ENCODE data around the gene ACSM6. TPM values are rescaled to one million over a fixed set of nuclear protein-coding genes. Genes with fewer than 3 reads are reported as not detected.
A peak's percentile ranks its signal among the peaks of the same experiment; 100 is the strongest.
"Not testable (repeated sequence)": the region's sequence is repeated elsewhere in the genome, so short reads cannot be mapped to it uniquely, and the experiment has no call there.

ACSM6 gene
- total RNA-seq, 1 experiment from 2014 or later = not detected

DNA sequence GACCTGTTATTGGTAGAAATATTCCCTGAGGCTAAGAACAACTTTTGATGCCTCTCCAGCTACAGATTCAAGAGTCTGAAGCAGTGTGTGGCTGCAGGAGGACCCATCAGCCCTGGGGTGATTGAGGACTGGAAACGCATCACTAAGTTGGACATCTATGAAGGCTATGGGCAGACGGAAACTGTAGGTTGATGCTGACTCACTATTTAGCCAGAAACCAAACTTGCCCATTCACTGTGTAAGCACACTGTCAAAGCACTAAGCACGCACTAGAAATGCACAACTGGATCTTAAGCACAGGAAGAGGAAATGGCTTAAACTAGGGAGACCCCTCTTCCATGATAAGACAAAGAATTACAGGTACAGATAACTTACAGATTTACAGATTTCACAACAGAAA lies 20.8 kb downstream of the ACSM6 start:
- DNase-seq (ENCODE audit: extremely low read depth, low read depth) = no peak

DNA sequence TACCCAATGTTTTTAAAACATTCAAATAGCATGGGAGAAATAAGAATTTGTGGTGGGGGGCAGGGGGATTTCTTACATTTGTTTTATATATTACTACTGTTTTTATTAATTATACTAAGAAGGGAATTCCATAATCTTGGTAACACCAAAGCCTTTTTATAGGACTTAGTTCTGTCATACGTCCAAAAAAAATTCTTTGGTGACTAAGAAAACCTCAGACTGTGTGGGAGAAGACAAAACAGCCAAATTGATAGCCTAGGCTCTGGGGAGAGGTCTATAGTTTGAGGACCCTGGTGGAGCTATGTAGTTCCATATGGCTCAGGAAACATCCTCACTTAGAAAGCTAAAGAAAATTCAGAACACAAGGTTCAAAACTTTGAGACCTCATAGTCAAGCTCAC lies 23.4 kb downstream of the ACSM6 start:
- no peak for DNase-seq (ENCODE audit: extremely low read depth, low read depth)

DNA sequence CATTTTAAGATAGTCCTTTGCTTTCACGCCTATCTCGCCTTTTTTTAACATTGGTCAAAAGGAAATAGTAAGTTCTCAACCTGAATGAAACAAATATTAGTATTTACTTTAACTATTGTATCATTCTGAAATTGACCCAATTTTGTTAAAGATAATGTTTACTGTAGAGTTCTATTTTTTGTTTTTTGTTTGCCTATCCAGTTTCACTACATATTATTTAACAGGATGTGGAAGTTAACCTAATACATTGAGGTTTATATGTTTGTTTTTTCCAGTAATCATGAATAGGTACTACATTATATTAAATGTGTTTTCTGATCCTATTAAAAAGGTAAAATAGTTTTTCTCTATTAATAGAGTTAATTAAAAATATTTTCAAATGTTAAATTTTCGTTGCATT lies 26.5 kb downstream of the ACSM6 start:
- DNase-seq (ENCODE audit: extremely low read depth, low read depth) = no peak

DNA sequence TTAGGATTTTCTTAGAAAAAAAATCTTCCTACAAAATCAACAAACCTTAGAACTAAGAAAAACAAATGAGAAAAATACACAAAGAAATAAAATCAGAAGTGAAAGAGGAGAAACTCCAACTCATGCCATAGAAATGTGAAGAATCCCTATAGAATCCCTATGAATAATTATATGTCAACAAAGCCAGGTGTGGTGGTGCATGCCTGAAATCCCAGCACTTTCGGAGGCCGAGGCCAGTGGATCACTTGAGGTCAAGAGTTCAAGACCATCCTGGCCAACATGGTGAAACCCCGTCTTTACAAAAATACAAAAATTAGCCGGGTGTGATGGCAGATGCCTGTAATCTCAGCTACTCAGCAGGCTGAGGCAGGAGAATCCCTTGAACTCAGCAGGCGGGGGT lies 27.1 kb downstream of the ACSM6 start:
- DNase-seq (ENCODE audit: extremely low read depth, low read depth) = no peak

- no peak for DNase-seq (ENCODE audit: extremely low read depth, low read depth)
Measured at GRCh38 chr10:95225136-95225535, 31.1 kb downstream of the ACSM6 start.

DNA sequence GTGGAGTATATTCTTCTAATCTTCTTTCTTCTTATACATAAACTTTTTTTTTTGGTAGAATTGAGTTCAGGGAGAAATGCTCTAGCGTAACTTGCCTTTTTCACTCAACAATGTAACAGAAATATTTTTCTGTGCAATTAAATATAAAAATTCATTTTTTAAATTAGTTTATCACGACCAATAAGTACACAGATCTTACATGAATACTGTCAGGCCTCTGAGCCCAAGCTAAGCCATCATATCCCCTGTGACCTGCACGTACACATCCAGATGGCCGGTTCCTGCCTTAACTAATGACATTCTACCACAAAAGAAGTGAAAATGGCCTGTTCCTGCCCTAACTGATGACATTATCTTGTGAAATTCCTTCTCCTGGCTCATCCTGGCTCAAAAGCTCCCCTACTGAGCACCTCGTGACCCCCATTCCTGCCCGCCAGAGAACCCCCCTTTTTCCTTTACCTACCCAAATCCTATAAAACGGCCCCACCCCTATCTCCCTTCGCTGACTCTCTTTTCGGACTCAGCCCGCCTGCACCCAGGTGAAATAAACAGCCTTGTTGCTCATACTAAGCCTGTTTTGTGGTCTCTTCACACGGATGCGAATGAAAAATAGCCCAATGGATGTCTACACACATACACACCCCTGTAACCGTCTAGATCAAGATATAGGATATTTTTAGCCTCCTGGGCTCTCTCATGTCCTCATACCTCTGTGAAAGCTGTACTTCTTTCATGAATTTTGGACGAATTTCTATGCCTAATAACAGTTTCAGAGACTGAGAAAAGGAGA lies 35.1 kb downstream of the ACSM6 start:
- DNase-seq (ENCODE audit: extremely low read depth, low read depth) = not testable (repeated sequence)

DNA sequence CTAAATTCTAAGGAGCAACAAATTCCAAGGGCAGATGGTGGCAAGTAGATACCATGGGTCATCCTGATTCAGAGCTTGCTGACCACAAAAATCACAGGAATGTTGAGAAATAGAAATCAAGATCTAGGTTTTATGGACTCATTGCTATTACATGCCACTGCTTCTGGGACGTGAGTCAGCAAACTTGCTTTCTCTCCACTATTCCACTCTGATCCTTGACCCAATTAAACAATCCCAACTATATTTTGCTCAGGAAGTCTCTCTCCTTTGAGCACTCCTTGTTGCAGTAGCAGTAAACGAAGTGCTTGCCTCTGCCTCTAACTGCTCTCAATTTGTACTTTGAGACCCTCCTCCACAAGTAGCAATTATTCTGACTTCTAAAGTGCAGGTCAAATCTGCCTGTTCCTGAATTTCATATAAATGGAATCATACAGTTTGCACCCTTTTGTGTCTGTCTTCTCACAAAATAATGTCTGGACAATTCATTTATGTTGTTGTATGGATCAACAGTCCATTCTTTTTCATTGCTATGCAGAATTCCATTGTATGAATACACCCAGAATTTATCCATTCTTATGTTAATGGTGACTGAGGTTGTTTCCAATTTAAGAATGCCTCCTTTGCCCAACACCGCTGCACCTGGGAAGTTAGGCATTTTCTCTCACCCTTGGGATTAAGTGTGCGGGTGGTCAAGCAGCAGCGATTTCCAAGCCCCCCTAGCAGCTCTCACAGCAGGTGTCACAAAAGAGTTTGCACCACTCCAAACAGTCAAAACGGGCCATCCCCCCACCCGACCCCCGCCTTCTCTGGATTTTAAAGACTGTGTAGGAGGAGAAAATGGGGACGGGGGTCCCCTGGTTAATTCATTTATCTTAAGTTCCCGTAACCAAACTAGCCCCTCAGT lies 35.9 kb downstream of the ACSM6 start:
- DNase-seq (ENCODE audit: extremely low read depth, low read depth) = peak; percentile 96

DNA sequence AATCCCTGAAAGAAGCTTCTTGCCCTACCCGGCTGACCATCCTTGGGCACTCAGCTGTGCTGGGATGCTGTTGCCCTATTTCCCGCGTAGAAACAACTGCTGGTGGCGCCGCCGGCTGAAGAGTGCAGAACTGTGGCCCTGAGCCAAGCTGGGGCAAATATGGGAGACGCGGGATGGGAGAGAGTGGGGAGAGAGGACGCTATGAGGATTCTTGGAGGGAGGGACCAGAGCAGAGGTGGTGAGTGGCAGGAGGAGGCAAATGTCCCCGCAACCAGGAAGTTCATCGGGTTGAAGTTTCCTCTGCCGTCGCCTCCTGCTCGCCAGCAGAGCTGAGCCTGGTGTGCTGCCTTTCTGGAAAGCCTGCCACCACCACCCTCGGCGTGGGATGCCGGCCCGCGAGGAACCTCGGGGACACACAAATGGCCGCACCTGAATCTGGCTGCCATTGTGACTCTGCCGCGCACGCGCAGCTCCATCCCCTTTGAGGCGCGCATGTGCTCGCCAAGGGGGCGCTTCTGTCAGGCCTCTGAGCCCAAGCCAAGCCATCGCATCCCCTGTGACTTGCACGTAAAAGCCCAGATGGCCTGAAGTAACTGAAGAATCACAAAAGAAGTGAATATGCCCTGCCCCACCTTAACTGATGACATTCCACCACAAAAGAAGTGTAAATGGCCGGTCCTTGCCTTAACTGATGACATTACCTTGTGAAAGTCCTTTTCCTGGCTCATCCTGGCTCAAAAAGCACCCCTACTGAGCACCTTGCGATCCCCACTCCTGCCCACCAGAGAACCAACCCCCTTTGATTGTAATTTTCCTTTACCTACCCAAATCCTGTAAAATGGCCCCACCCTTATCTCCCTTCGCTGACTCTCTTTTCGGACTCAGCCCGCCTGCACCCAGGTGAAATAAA lies 36.9 kb downstream of the ACSM6 start:
- not testable (repeated sequence) for DNase-seq (ENCODE audit: extremely low read depth, low read depth)

GRCh38 chr10:95233377-95234034 lies 39.5 kb downstream of the ACSM6 start:
- DNase-seq (ENCODE audit: extremely low read depth, low read depth) = no peak

- peak; percentile 45 for DNase-seq (ENCODE audit: extremely low read depth, low read depth)
Measured at GRCh38 chr10:95234951-95235350, 40.9 kb downstream of the ACSM6 start.

DNA sequence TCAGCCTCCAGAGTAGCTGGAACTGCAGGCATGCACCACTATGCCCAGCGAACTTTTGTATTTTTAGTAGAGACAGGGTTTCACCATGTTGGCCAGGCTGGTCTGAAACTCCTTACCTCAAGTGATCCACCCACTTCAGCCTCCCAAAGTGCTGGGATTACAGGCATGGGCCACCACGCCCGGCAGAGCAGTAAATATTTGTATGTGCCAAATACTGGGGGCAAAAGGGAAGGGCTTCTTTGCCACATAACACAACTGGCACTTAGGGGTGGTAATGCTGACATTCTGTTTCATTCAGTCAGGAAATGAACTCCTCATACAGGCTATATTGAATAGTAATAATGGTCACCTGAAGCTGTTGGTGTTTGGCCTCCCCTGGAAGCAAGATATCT lies 41.6 kb downstream of the ACSM6 start:
- no peak for DNase-seq (ENCODE audit: extremely low read depth, low read depth)

DNA sequence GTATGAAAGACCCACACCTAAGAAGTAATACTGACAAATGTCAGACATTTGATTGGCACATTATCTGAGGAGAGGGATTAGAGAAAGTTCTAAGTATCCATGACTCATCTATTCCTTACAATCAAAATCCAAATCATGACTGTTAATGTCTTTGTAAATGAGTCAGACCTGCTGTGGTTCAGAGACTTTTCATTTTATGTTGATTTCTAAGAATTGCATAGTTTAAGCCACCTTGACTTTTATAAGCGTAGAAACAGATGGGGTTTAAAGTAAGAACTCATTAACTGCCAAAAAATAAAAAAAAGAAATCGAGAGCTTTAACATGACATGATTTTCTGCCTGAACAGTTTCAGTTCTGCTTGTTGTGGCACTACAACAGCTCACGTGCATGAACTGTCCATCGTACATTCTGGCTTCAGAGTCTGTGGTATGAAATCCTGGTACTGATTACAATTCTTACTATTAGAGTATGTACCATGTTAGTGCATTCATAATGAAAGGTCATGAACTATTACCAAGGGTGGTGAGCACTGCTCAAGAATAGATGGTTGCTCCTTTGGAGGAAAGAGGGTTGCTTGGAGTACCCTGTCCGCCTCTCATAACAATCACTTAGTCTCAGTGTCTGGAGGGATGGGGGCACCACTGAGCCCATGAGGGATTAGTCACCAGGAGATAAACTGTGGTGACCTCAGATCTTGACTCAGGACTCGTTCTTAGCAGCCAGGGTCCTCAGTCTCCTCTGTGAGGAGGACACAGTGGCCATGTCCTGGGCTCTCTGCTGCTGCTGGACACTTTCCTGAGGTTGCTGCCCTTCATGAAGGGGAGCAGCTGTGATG lies 42.2 kb downstream of the ACSM6 start:
- DNase-seq (ENCODE audit: extremely low read depth, low read depth) = peak; percentile 79

- DNase-seq (ENCODE audit: extremely low read depth, low read depth) = no peak
Measured at GRCh38 chr10:95237376-95238170, 43.5 kb downstream of the ACSM6 start.

DNA sequence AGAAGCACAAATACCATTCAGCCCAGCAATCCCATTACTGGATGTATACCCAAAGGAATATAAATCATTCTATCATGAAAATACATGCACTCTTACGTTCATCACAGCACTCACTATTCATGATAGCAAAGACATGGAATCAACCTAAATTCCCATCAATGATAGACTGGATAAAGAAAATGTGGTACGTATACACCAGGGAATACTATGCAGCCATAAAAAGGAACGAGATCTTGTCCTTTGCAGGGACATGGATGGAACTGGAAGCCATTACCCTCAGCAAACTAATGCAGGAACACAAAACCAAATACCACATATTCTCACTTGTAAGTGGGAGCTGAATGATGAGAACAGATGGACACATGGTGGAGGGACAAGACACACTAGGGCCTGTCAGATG lies 46.1 kb downstream of the ACSM6 start:
- not testable (repeated sequence) for DNase-seq (ENCODE audit: extremely low read depth, low read depth)

- DNase-seq (ENCODE audit: extremely low read depth, low read depth) = no peak
Measured at GRCh38 chr10:95240811-95241210, 46.8 kb downstream of the ACSM6 start.

GRCh38 chr10:95241533-95241932 lies 47.5 kb downstream of the ACSM6 start:
- DNase-seq (ENCODE audit: extremely low read depth, low read depth) = no peak

- DNase-seq (ENCODE audit: extremely low read depth, low read depth) = peak; percentile 75
Measured at GRCh38 chr10:95242581-95243317, 48.7 kb downstream of the ACSM6 start.

- DNase-seq (ENCODE audit: extremely low read depth, low read depth) = no peak
Measured at GRCh38 chr10:95243318-95243617, 49.2 kb downstream of the ACSM6 start.
